Activated naive CD8-positive, alpha-beta T cell treated with anti-CD3 and anti-CD28 coated beads, Interleukin-2, amount 50 U/mL, for 24 hours (primary cell): Measurements from ENCODE around the gene KRT15.

ENCODE experiments used
- ATAC-seq: fragments of 150-1000 bp; cut with Tn5 transposase; one replicate; pipeline ENCODE4 v1.10.0; 2021
- DNase-seq: peaks from one replicate; pipeline ENCODE4 v3.0.0; 2021
- H3K27ac Mint-ChIP-seq: one replicate; pipeline ENCODE4 v1.8.0; 2021; ENCODE audit warnings: mild to moderate bottlenecking, mixed read lengths
- H3K27me3 Mint-ChIP-seq: one replicate; pipeline ENCODE4 v1.8.0; 2021; ENCODE audit warnings: mixed read lengths
- H3K36me3 Mint-ChIP-seq: one replicate; pipeline ENCODE4 v1.8.0; 2021; ENCODE audit warnings: low read depth, mixed read lengths
- H3K4me1 Mint-ChIP-seq: one replicate; pipeline ENCODE4 v1.8.0; 2021; ENCODE audit warnings: mixed read lengths
- H3K4me3 Mint-ChIP-seq: one replicate; pipeline ENCODE4 v1.8.0; 2021; ENCODE audit warnings: mild to moderate bottlenecking, moderate library complexity, mixed read lengths
- H3K9me3 Mint-ChIP-seq: one replicate; pipeline ENCODE4 v1.8.0; 2021; ENCODE audit warnings: mixed read lengths

Gene KRT15

GRCh38 chr17:41490000-41490990 is 28.4 kb downstream of the KRT15 start:
- no peak for DNase-seq
- H3K4me1 Mint-ChIP-seq, result peaks cover 2% of the 10 kb centered on the region
- no peaks in the 10 kb centered on the region for H3K9me3 Mint-ChIP-seq
- no peak for ATAC-seq
- no peak overlapping the region for H3K27ac Mint-ChIP-seq
- H3K27me3 Mint-ChIP-seq, result peaks cover 3% of the 10 kb centered on the region
- H3K36me3 Mint-ChIP-seq, result no peaks in the 10 kb centered on the region
- no peak overlapping the region for H3K4me3 Mint-ChIP-seq

- no peak within 1 kb of the TSS for H3K4me3 Mint-ChIP-seq
- no peaks in the 10 kb centered on the region for H3K36me3 Mint-ChIP-seq
- H3K27ac Mint-ChIP-seq, result no peak within 1 kb of the TSS
- H3K4me1 Mint-ChIP-seq, result peaks cover 2% of the 10 kb centered on the region
- no peak for ATAC-seq
- H3K27me3 Mint-ChIP-seq, result peaks cover 3% of the 10 kb centered on the region
- H3K9me3 Mint-ChIP-seq, result no peaks in the 10 kb centered on the region
- DNase-seq, result no peak
These were observed 29.2 kb downstream of the KRT15 start, which contains the start of gene KRT36 for GRCh38 chr17:41489531-41489930. Gene KRT36 (minus strand): TSS chr17:41489910. CDS start chr17:41489864, 46 bp downstream.

GRCh38 chr17:41486809-41487530 is 31.7 kb downstream of the KRT15 start:
- Mint-ChIP-seq H3K9me3 (no peaks in the 10 kb centered on the region), H3K27ac (no peak overlapping the region), H3K27me3 (peaks cover 3% of the 10 kb centered on the region), H3K4me3 (no peak overlapping the region), H3K36me3 (no peaks in the 10 kb centered on the region), H3K4me1 (peaks cover 2% of the 10 kb centered on the region)
- DNase-seq (peak; percentile 51), ATAC-seq (no peak)

- Mint-ChIP-seq H3K36me3 (no peaks in the 10 kb centered on the region), H3K9me3 (no peaks in the 10 kb centered on the region), H3K27me3 (peaks cover 3% of the 10 kb centered on the region), H3K4me3 (no peak overlapping the region), H3K27ac (no peak overlapping the region), H3K4me1 (peaks cover 2% of the 10 kb centered on the region)
- ATAC-seq (no peak), DNase-seq (no peak)
These were observed 32.4 kb downstream of the KRT15 start for GRCh38 chr17:41486316-41486715.

GRCh38 chr17:41484920-41485904 is 33.5 kb downstream of the KRT15 start:
- no peak overlapping the region for H3K4me3 Mint-ChIP-seq
- DNase-seq (no peak), ATAC-seq (no peak)
- peaks cover 3% of the 10 kb centered on the region for H3K27me3 Mint-ChIP-seq
- H3K9me3 Mint-ChIP-seq, result no peaks in the 10 kb centered on the region
- peaks cover 2% of the 10 kb centered on the region for H3K4me1 Mint-ChIP-seq
- H3K27ac Mint-ChIP-seq, result no peak overlapping the region
- H3K36me3 Mint-ChIP-seq, result no peaks in the 10 kb centered on the region

- no peaks in the 10 kb centered on the region for H3K36me3 Mint-ChIP-seq
- no peak overlapping the region for H3K4me3 Mint-ChIP-seq
- no peak for ATAC-seq
- no peaks in the 10 kb centered on the region for H3K9me3 Mint-ChIP-seq
- peaks cover 3% of the 10 kb centered on the region for H3K27me3 Mint-ChIP-seq
- H3K4me1 Mint-ChIP-seq, result no peaks in the 10 kb centered on the region
- no peak overlapping the region for H3K27ac Mint-ChIP-seq
- DNase-seq, result no peak
These were observed 34.5 kb downstream of the KRT15 start for GRCh38 chr17:41483991-41484826.

GRCh38 chr17:41483531-41483930 is 35.2 kb downstream of the KRT15 start:
- H3K27me3 Mint-ChIP-seq, result peaks cover 3% of the 10 kb centered on the region
- H3K9me3 Mint-ChIP-seq, result no peaks in the 10 kb centered on the region
- ATAC-seq, result no peak

GRCh38 chr17:41481036-41481435 is 37.7 kb downstream of the KRT15 start, which contains the start of gene KRT35:
Gene KRT35 (minus strand): TSS chr17:41481151. CDS start chr17:41481097, 54 bp downstream.
- no peak for DNase-seq
- Mint-ChIP-seq H3K36me3 (no peaks in the 10 kb centered on the region), H3K9me3 (no peaks in the 10 kb centered on the region), H3K27ac (no peak within 1 kb of the TSS), H3K4me1 (no peaks in the 10 kb centered on the region), H3K27me3 (no peaks in the 10 kb centered on the region), H3K4me3 (no peak within 1 kb of the TSS)
- ATAC-seq, result no peak

More at GRCh38 chr17:41483531-41483930, 35.2 kb downstream of the KRT15 start:
- H3K4me3 Mint-ChIP-seq, result no peak overlapping the region
- DNase-seq, result no peak
- no peak overlapping the region for H3K27ac Mint-ChIP-seq
- no peaks in the 10 kb centered on the region for H3K4me1 Mint-ChIP-seq
- H3K36me3 Mint-ChIP-seq, result no peaks in the 10 kb centered on the region

GRCh38 chr17:41480581-41480980 is 38.1 kb downstream of the KRT15 start:
- no peak for ATAC-seq
- H3K4me3 Mint-ChIP-seq, result no peak overlapping the region
- H3K36me3 Mint-ChIP-seq, result no peaks in the 10 kb centered on the region
- no peaks in the 10 kb centered on the region for H3K9me3 Mint-ChIP-seq
- no peaks in the 10 kb centered on the region for H3K27me3 Mint-ChIP-seq
- no peaks in the 10 kb centered on the region for H3K4me1 Mint-ChIP-seq
- H3K27ac Mint-ChIP-seq, result no peak overlapping the region
- DNase-seq, result no peak

GRCh38 chr17:41480136-41480535 is 38.6 kb downstream of the KRT15 start:
- Mint-ChIP-seq H3K27ac (no peak overlapping the region), H3K36me3 (no peaks in the 10 kb centered on the region), H3K4me1 (no peaks in the 10 kb centered on the region), H3K9me3 (no peaks in the 10 kb centered on the region), H3K27me3 (no peaks in the 10 kb centered on the region), H3K4me3 (no peak overlapping the region)
- no peak for DNase-seq
- ATAC-seq, result no peak

GRCh38 chr17:41478237-41478636 is 40.5 kb downstream of the KRT15 start:
- H3K27ac Mint-ChIP-seq, result no peak overlapping the region
- DNase-seq (no peak), ATAC-seq (no peak)
- no peaks in the 10 kb centered on the region for H3K27me3 Mint-ChIP-seq
- no peaks in the 10 kb centered on the region for H3K36me3 Mint-ChIP-seq
- H3K4me3 Mint-ChIP-seq, result no peak overlapping the region
- H3K4me1 Mint-ChIP-seq, result no peaks in the 10 kb centered on the region
- H3K9me3 Mint-ChIP-seq, result no peaks in the 10 kb centered on the region

GRCh38 chr17:41476866-41477815 is 41.5 kb downstream of the KRT15 start:
- ATAC-seq (no peak), DNase-seq (no peak)
- Mint-ChIP-seq H3K9me3 (no peaks in the 10 kb centered on the region), H3K27me3 (no peaks in the 10 kb centered on the region), H3K4me1 (no peaks in the 10 kb centered on the region), H3K4me3 (no peak overlapping the region), H3K27ac (no peak overlapping the region), H3K36me3 (no peaks in the 10 kb centered on the region)
